ENCODE data around the gene MPRIP.
A peak's percentile ranks its signal among the peaks of the same experiment; 100 is the strongest.
"Not testable (repeated sequence)": the region's sequence is repeated elsewhere in the genome, so short reads cannot be mapped to it uniquely, and the experiment has no call there.

MPRIP gene

GRCh38 chr17:17154981-17155380 is 112.7 kb downstream of the MPRIP start:
- H3K4me3 ChIP-seq (ENCODE audit: control insufficient read depth, low read depth, low read length) = no peak overlapping the region
- DNase-seq (ENCODE audit: low read depth) = no peak
- TF ChIP-seq CTCF (conservative IDR thresholded peaks at IDR 0.05; ENCODE audit: control insufficient read depth, insufficient read depth, low read depth, low read length) = no peak

- no peak for DNase-seq (ENCODE audit: low read depth)
- no peak for TF ChIP-seq CTCF (conservative IDR thresholded peaks at IDR 0.05; ENCODE audit: control insufficient read depth, insufficient read depth, low read depth, low read length)
- no peak overlapping the region for H3K4me3 ChIP-seq (ENCODE audit: control insufficient read depth, low read depth, low read length)
These were observed 113.3 kb downstream of the MPRIP start for GRCh38 chr17:17155568-17155967.

- TF ChIP-seq CTCF (conservative IDR thresholded peaks at IDR 0.05; ENCODE audit: control insufficient read depth, insufficient read depth, low read depth, low read length) = no peak
- H3K4me3 ChIP-seq (ENCODE audit: control insufficient read depth, low read depth, low read length) = no peak overlapping the region
- DNase-seq (ENCODE audit: low read depth) = peak; percentile 91
These were observed 113.8 kb downstream of the MPRIP start for GRCh38 chr17:17156107-17156506.

- TF ChIP-seq CTCF (conservative IDR thresholded peaks at IDR 0.05; ENCODE audit: control insufficient read depth, insufficient read depth, low read depth, low read length) = no peak
- H3K4me3 ChIP-seq (ENCODE audit: control insufficient read depth, low read depth, low read length) = no peak overlapping the region
- DNase-seq (ENCODE audit: low read depth) = peak; percentile 82
These were observed 114.3 kb downstream of the MPRIP start for GRCh38 chr17:17156511-17156910.

GRCh38 chr17:17157041-17157440 is 114.8 kb downstream of the MPRIP start:
- no peak for TF ChIP-seq CTCF (conservative IDR thresholded peaks at IDR 0.05; ENCODE audit: control insufficient read depth, insufficient read depth, low read depth, low read length)
- H3K4me3 ChIP-seq (ENCODE audit: control insufficient read depth, low read depth, low read length) = no peak overlapping the region
- no peak for DNase-seq (ENCODE audit: low read depth)

- H3K4me3 ChIP-seq (ENCODE audit: control insufficient read depth, low read depth, low read length); DNase-seq (ENCODE audit: low read depth): not testable (repeated sequence)
These were observed 116.2 kb downstream of the MPRIP start for GRCh38 chr17:17158506-17158905.

- no peak for TF ChIP-seq CTCF (conservative IDR thresholded peaks at IDR 0.05; ENCODE audit: control insufficient read depth, insufficient read depth, low read depth, low read length)
- no peak overlapping the region for H3K4me3 ChIP-seq (ENCODE audit: control insufficient read depth, low read depth, low read length)
- no peak for DNase-seq (ENCODE audit: low read depth)
These were observed 117.3 kb downstream of the MPRIP start for GRCh38 chr17:17159571-17159970.
